HEK293T (cell line): Measurements from ENCODE around the gene TOR2A.

Experiments used
- CTCF ChIA-PET: fragments of 350-600 bp; formaldehyde crosslinking; extraction: SDS; loops from one replicate; lab custom pipeline; 2021; ENCODE audit warnings: antibody characterized with exemption, inconsistent platforms; lab: Yijun Ruan, JAX
- POLR2A ChIA-PET: fragments of 350-600 bp; formaldehyde crosslinking; extraction: SDS; loops from one replicate; lab custom pipeline; 2020; ENCODE audit warnings: antibody characterized with exemption, inconsistent platforms; lab: Yijun Ruan, JAX
- DNase-seq: peaks from one replicate; pipeline ENCODE4 v3.0.0; 2012; ENCODE audit warnings: mixed read lengths; ENCODE audit errors: extremely low spot score
- ARNT ChIP-seq: fragments of 450-650 bp; IDR thresholded peaks from 2 replicates; pipeline ENCODE4 v1.6.1; 2017; ENCODE audit warnings: mild to moderate bottlenecking
- BHLHE40 ChIP-seq: fragments of 450-650 bp; IDR thresholded peaks from 2 replicates; pipeline ENCODE4 v1.6.1; 2016; ENCODE audit warnings: mild to moderate bottlenecking, moderate library complexity, borderline replicate concordance
- CTBP1 ChIP-seq: fragments of 450-650 bp; IDR thresholded peaks from 2 replicates; pipeline ENCODE4 v1.6.1; 2016; ENCODE audit warnings: borderline replicate concordance
- ELF4 ChIP-seq: fragments of 450-650 bp; IDR thresholded peaks from 2 replicates; pipeline ENCODE4 v1.6.1; 2017; ENCODE audit warnings: antibody characterized with exemption
- FOXA1 ChIP-seq: fragments of 450-650 bp; IDR thresholded peaks from 2 replicates; pipeline ENCODE4 v1.6.1; 2016; ENCODE audit warnings: mild to moderate bottlenecking
- FOXK2 ChIP-seq: fragments of 450-650 bp; IDR thresholded peaks from 2 replicates; pipeline ENCODE4 v1.6.1; 2016; ENCODE audit warnings: mild to moderate bottlenecking
- FOXM1 ChIP-seq: fragments of 450-650 bp; IDR thresholded peaks from 2 replicates; pipeline ENCODE4 v1.6.1; 2017; ENCODE audit warnings: mild to moderate bottlenecking, borderline replicate concordance
- HDGF ChIP-seq: fragments of 450-650 bp; IDR thresholded peaks from 2 replicates; pipeline ENCODE4 v1.6.1; 2017; ENCODE audit warnings: antibody characterized with exemption, borderline replicate concordance
- L3MBTL2 ChIP-seq: fragments of 450-650 bp; conservative IDR thresholded peaks from 2 replicates; pipeline ENCODE4 v1.6.1; 2016; ENCODE audit warnings: mild to moderate bottlenecking
- LEF1 ChIP-seq: fragments of 450-650 bp; IDR thresholded peaks from 2 replicates; pipeline ENCODE4 v1.6.1; 2017; ENCODE audit warnings: mild to moderate bottlenecking, borderline replicate concordance
- NFRKB ChIP-seq: fragments of 450-650 bp; IDR thresholded peaks from 2 replicates; pipeline ENCODE4 v1.6.1; 2016; ENCODE audit warnings: mild to moderate bottlenecking, moderate library complexity
- SP1 ChIP-seq: fragments of 450-650 bp; IDR thresholded peaks from 2 replicates; pipeline ENCODE4 v1.6.1; 2017
- SUZ12 ChIP-seq: fragments of 450-650 bp; IDR thresholded peaks from 2 replicates; pipeline ENCODE4 v1.6.1; 2016; ENCODE audit warnings: mild to moderate bottlenecking
- TARDBP ChIP-seq: fragments of 450-650 bp; IDR thresholded peaks from 2 replicates; pipeline ENCODE4 v1.6.1; 2016
- ZNF384 ChIP-seq: fragments of 450-650 bp; IDR thresholded peaks from 2 replicates; pipeline ENCODE4 v1.6.1; 2016
- TF ChIP-seq, protein P1 (sequence below): fragments of 450-650 bp; IDR thresholded peaks from 2 replicates; pipeline ENCODE4 v1.6.1; 2016

The TOR2A gene

DNA sequence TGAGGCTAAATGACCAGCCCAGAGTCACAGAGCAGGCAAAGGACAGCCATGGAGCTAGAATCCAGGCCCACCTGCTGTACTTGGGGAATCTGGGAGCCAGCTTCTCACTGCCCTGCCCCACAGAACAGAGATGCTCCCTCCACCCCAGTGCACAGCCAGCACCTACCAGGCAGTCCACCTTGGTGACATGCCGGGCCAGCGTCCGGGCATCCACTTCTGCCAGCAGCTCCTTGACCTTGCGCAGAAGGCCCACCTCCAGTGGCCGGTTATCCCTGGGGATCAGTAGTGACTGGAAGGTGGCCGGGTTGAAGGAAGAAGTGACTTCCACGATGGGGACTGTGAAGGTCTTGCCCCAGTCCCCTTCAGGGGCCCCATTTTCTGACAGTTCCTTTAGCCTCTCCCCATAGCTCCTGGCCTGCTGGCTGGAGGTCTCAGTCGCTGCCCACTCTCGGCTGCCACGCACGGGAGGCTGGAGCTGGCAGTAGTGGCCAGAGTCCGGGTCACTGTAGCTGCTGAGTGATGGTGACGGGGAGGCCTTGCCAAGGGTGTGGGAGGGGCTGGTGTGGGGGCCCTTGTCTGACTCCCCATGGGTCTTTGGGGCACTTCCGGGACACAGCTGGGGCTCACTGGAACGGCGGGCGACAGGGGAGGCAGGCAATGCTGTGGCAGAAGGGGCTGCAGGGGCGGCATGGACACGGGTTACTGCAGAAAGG, 9.5 kb upstream of the TOR2A start:
- TF ChIP-seq LEF1 (no peak), HDGF (no peak), FOXM1 (no peak), SUZ12 (no peak), ELF4 (no peak), TARDBP (no peak), ARNT (no peak), L3MBTL2 (no peak), NFRKB (no peak), ZNF384 (no peak), SP1 (no peak), CTBP1 (no peak), BHLHE40 (no peak), FOXK2 (no peak), FOXA1 (no peak)
- TF ChIP-seq, protein P1, sequence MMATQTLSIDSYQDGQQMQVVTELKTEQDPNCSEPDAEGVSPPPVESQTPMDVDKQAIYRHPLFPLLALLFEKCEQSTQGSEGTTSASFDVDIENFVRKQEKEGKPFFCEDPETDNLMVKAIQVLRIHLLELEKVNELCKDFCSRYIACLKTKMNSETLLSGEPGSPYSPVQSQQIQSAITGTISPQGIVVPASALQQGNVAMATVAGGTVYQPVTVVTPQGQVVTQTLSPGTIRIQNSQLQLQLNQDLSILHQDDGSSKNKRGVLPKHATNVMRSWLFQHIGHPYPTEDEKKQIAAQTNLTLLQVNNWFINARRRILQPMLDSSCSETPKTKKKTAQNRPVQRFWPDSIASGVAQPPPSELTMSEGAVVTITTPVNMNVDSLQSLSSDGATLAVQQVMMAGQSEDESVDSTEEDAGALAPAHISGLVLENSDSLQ: no peak
- ChIA-PET POLR2A (interaction anchor here (0.6 to 1.5 kb wide), 2 partner anchors 9 to 566 kb away, joined by 3 to 4 read pairs; partner anchors contain the start of gene TOR2A), CTCF (interaction anchor here (1.5 kb wide), 1 partner anchor 177 kb away, joined by 4 read pairs; no protein-coding TSS in a partner anchor)
- DNase-seq: no peak

DNA sequence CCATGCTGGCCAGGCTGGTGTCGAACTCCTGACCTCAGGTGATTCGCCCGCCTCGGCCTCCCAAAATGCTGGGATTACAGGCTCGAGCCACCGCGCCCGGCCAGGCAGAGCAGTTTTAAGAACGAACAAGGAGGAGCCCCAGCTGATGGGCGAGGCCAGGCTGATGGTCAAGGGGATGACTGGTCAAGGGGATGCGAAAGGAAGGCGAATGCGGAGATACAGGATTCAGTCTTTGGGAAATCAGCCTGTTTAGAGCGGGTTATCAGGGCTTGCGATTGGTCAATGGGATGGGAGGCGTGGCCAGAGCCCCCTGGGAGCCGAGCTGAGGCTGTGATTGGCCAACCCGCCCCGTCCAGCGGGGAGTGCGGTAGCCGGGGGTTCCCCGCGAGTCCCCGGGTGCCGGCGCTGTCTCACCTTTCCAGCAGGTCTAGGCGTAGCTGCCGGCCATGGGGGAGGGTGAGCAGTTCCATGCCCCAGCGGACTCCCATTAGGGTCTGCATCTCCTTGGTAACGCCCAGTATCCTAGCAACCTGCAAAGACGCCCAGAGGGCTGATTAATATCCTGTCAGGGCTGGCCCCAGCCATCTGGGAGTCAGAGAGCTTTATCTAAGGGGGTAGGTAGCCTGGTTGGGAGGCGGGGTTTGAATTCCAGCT, 7.5 kb upstream of the TOR2A start:
- CTCF ChIA-PET: interaction anchor here (1.4 kb wide), 1 partner anchor 42 kb away, joined by 3 read pairs; no protein-coding TSS in a partner anchor
- POLR2A ChIA-PET: interaction anchor here (1.8 kb wide), 1 partner anchor 43 kb away, joined by 5 read pairs; the partner anchor contains the start of gene CDK9
- peak; percentile 67 for DNase-seq
- TF ChIP-seq CTBP1: no peak
- TF ChIP-seq, protein P1: peak; percentile 91

GRCh38 chr9:127741831-127742434, 6.8 kb upstream of the TOR2A start:
- peak; percentile 53 for DNase-seq
- ChIA-PET POLR2A (interaction anchor here (1.8 kb wide), 1 partner anchor 44 kb away, joined by 5 read pairs; the partner anchor contains the start of gene CDK9), CTCF (no interaction called here)
- TF ChIP-seq ZNF384: no peak
- TF ChIP-seq SP1: no peak
- TF ChIP-seq CTBP1: no peak
- TF ChIP-seq, protein P1: peak; percentile 72

GRCh38 chr9:127739614-127740330, 4.7 kb upstream of the TOR2A start:
- ChIA-PET CTCF (no interaction called here), POLR2A (interaction anchor here (1.2 kb wide), 2 partner anchors 28 to 45 kb away, joined by 3 read pairs; partner anchors contain the start of gene CDK9)
- TF ChIP-seq SP1 (no peak), ELF4 (no peak), FOXK2 (no peak), SUZ12 (no peak), CTBP1 (no peak), FOXA1 (no peak), NFRKB (no peak), LEF1 (no peak), ARNT (no peak), L3MBTL2 (no peak), ZNF384 (no peak), HDGF (no peak), BHLHE40 (no peak), TARDBP (no peak), FOXM1 (no peak)
- TF ChIP-seq, protein P1: no peak
- no peak for DNase-seq

GRCh38 chr9:127738666-127739065, 3.6 kb upstream of the TOR2A start:
- DNase-seq: no peak
- CTCF ChIA-PET: interaction anchor here (0.6 kb wide), 1 partner anchor 205 kb away, joined by 3 read pairs; no protein-coding TSS in a partner anchor
- POLR2A ChIA-PET: no interaction called here
- no peak for TF ChIP-seq BHLHE40
- no peak for TF ChIP-seq FOXK2
- no peak for TF ChIP-seq ARNT
- no peak for TF ChIP-seq LEF1
- TF ChIP-seq FOXA1: no peak
